Ramos (cell line): ENCODE results near the gene KRT16.

ENCODE experiments used
- in situ Hi-C: fragments of 300-500 bp; cut with MboI; formaldehyde crosslinking; loops from one replicate; pipeline ENCODE4 v1.14.3; 2022; ENCODE audit warnings: low sequenced_read_pairs; ENCODE audit not compliant: unreplicated experiment

Gene KRT16

GRCh38 chr17:41567317-41567716 lies 45.2 kb downstream of the KRT16 start:
- in situ Hi-C loops = no loop called here

- in situ Hi-C loops = no loop called here
Measured at GRCh38 chr17:41565338-41565737, 47.2 kb downstream of the KRT16 start.

GRCh38 chr17:41563607-41564170 lies 48.9 kb downstream of the KRT16 start:
- in situ Hi-C loops = no loop called here

GRCh38 chr17:41561554-41561953 lies 51.0 kb downstream of the KRT16 start:
- in situ Hi-C loops = no loop called here
